K562 (cell line): ENCODE results near the gene SNCB.

Experiments
- ASH1L ChIP-seq: fragments of 450-650 bp; IDR thresholded peaks from 2 replicates; pipeline ENCODE4 v1.6.1; 2018; ENCODE audit warnings: borderline replicate concordance, mild to moderate bottlenecking, low read depth; ENCODE audit not compliant: partially characterized antibody
- CCNT2 ChIP-seq: IDR thresholded peaks from 2 replicates; pipeline ENCODE4 v1.6.1; 2011; ENCODE audit warnings: borderline replicate concordance, low read depth, mild to moderate bottlenecking, moderate library complexity, mixed read lengths, low read length; ENCODE audit not compliant: insufficient read length; ENCODE audit errors: extremely low read depth
- CTCF ChIP-seq, 3 experiments: IDR thresholded peaks in 2 of 3; conservative IDR thresholded peaks in 1 of 3; 2 replicates each; pipeline ENCODE4 v1.5.1; 2011 to 2012; ENCODE audit warnings: low read length in 3 of 3, mild to moderate bottlenecking in 3 of 3, control low read depth in 2 of 3, improper control_type of control experiment in 1 of 3, inconsistent platforms in 1 of 3, low read depth in 1 of 3, mixed read lengths in 1 of 3, moderate library complexity in 1 of 3; ENCODE audit not compliant: insufficient read depth in 2 of 3
- DACH1 ChIP-seq: fragments of 450-650 bp; IDR thresholded peaks from 2 replicates; pipeline ENCODE4 v1.6.1; 2018; ENCODE audit not compliant: partially characterized antibody
- ETS1 ChIP-seq: conservative IDR thresholded peaks from 2 replicates; pipeline ENCODE4 v1.6.1; 2011; ENCODE audit warnings: low read depth, mild to moderate bottlenecking, low read length; ENCODE audit not compliant: control insufficient read depth
- LARP7 ChIP-seq: fragments of 450-650 bp; IDR thresholded peaks from 2 replicates; pipeline ENCODE4 v1.6.1; 2016
- MTA3 ChIP-seq: fragments of 450-650 bp; formaldehyde crosslinking; IDR thresholded peaks from 2 replicates; pipeline ENCODE4 v1.6.1; 2017; ENCODE audit warnings: mild to moderate bottlenecking, borderline replicate concordance
- MYNN ChIP-seq, 2 experiments: sonication (generic); formaldehyde crosslinking in 1 of 2; IDR thresholded peaks; 2 replicates each; pipeline versions ENCODE4 v1.5.0 to v1.6.1; 2016 to 2020; ENCODE audit warnings: antibody characterized with exemption in 1 of 2, missing genetic modification reagents in 1 of 2
- PPARD ChIP-seq: fragments of 250-450 bp; sonication (Bioruptor Pico); IDR thresholded peaks from 2 replicates; pipeline ENCODE4 v1.8.0; 2022; ENCODE audit warnings: inconsistent platforms, mild to moderate bottlenecking, moderate library complexity
- REST ChIP-seq, 2 experiments: fragments of 450-650 bp; formaldehyde crosslinking in 1 of 2; IDR thresholded peaks; 2 replicates each; pipeline versions ENCODE4 v1.4.0 to v1.6.1; 2014 to 2020; ENCODE audit warnings: mild to moderate bottlenecking in 2 of 2, borderline replicate concordance in 1 of 2, low read depth in 1 of 2
- SRF ChIP-seq, 2 experiments: fragments of 250-450, 450-650 bp in 1 of 2; sonication (Bioruptor Pico) in 1 of 2; sonication (generic) in 1 of 2; formaldehyde crosslinking; IDR thresholded peaks; 2 replicates each; pipeline versions ENCODE4 v1.5.0 to v1.5.1; 2020 to 2022; ENCODE audit warnings: mild to moderate bottlenecking in 1 of 2, missing genetic modification reagents in 1 of 2

GRCh38 chr5:176606032-176606431 lies 24.3 kb downstream of the SNCB start:
- TF ChIP-seq ETS1, result no peak
- TF ChIP-seq CCNT2, result no peak
- TF ChIP-seq DACH1, result peak; percentile 40
- no peak for TF ChIP-seq MYNN (IDR thresholded peaks at IDR 0.05)
- TF ChIP-seq MYNN (CRISPR knock-in tag; IDR thresholded peaks at IDR 0.05), result no peak
- no peak for TF ChIP-seq CTCF (IDR thresholded peaks at IDR 0.05 in 2 of 3, conservative IDR thresholded peaks at IDR 0.05 in 1 of 3; ENCODE audit: insufficient read depth in 2 of 3, low read depth in 1 of 3, low read length in 3 of 3)
- no peak for TF ChIP-seq MTA3
- no peak for TF ChIP-seq SRF (CRISPR knock-in tag; IDR thresholded peaks at IDR 0.05)
- no peak for TF ChIP-seq ASH1L
- no peak for TF ChIP-seq REST (IDR thresholded peaks at IDR 0.05; ENCODE audit: borderline replicate concordance)
- no peak for TF ChIP-seq REST (CRISPR knock-in tag; IDR thresholded peaks at IDR 0.05; ENCODE audit: low read depth)
- TF ChIP-seq LARP7, result no peak
- TF ChIP-seq PPARD (CRISPR knock-in tag), result no peak
